Activated CD4-positive, alpha-beta memory T cell treated with anti-CD3 and anti-CD28 coated beads for 36 hours (primary cell): Measurements from ENCODE around the gene LYPD8. TPM values are rescaled to one million over a fixed set of nuclear protein-coding genes. Genes with fewer than 3 reads are reported as not detected.

ENCODE experiments used
- CTCF ChIA-PET: fragments of 350-600 bp; sonication (Branson Sonifier 250); formaldehyde crosslinking; loops from one replicate; lab custom pipeline; 2021; ENCODE audit warnings: antibody characterized with exemption, inconsistent platforms; lab: Charles Lee
- POLR2A ChIA-PET: fragments of 350-600 bp; sonication (Branson Sonifier 250); formaldehyde crosslinking; loops from one replicate; lab custom pipeline; 2021; ENCODE audit warnings: antibody characterized with exemption; lab: Charles Lee
- DNase-seq: peaks from one replicate; pipeline ENCODE4 v3.0.0-alpha.2; 2020
- H3K27ac Mint-ChIP-seq: one replicate; pipeline ENCODE4 v1.8.0; 2021; ENCODE audit warnings: mixed read lengths
- H3K27me3 Mint-ChIP-seq: one replicate; pipeline ENCODE4 v1.8.0; 2021; ENCODE audit warnings: mixed read lengths
- H3K36me3 Mint-ChIP-seq: one replicate; pipeline ENCODE4 v1.8.0; 2021; ENCODE audit warnings: mixed read lengths
- H3K4me1 Mint-ChIP-seq: one replicate; pipeline ENCODE4 v1.8.0; 2021; ENCODE audit warnings: low read depth, mixed read lengths
- H3K4me3 Mint-ChIP-seq: one replicate; pipeline ENCODE4 v1.8.0; 2021; ENCODE audit warnings: mild to moderate bottlenecking, mixed read lengths
- H3K9me3 Mint-ChIP-seq: one replicate; pipeline ENCODE4 v1.8.0; 2021; ENCODE audit warnings: mixed read lengths
- intact Hi-C: fragments of 100-400 bp; cut with micrococcal nuclease; formaldehyde crosslinking; loops from one replicate; pipeline ENCODE4 v1.15.1; 2023
- total RNA-seq, 2 experiments: library from RNA; stranded (reverse); gene quantifications; one replicate each; pipeline ENCODE4 v1.2.3, GENCODE V29; 2021

Gene LYPD8
- total RNA-seq, 2 experiments from 2014 or later, result not detected

- H3K36me3 Mint-ChIP-seq, result peaks cover 4% of the 10 kb centered on the region
- intact Hi-C loops, result no loop called here
- H3K27me3 Mint-ChIP-seq, result peaks cover 5% of the 10 kb centered on the region
- POLR2A ChIA-PET, result no interaction called here
- no peaks in the 10 kb centered on the region for H3K4me1 Mint-ChIP-seq
- H3K9me3 Mint-ChIP-seq, result no peaks in the 10 kb centered on the region
- no peak overlapping the region for H3K27ac Mint-ChIP-seq
- no peak overlapping the region for H3K4me3 Mint-ChIP-seq
- CTCF ChIA-PET, result no interaction called here
- DNase-seq, result no peak
These were observed 592 bp upstream of the LYPD8 start for GRCh38 chr1:248756151-248756550.

DNA sequence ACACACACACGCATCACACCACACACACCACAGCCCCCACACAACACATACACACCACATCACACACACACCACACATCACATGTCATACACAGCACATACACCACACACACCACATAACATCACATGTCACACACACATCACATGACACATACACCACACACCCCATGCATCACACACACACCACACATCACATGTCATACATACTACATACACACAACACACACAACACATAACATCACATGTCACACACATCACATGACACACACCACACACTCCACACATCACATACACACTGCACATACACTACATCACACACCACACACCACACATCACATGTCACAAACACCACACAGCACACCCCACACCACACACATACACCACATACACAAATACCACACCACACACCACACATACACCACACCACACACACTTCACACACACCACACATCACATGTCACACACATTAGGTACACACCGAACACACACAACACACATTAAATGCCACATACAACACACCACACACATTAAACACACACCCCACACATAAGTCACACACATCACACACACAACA is 1.8 kb downstream of the LYPD8 start:
- no peaks in the 10 kb centered on the region for H3K36me3 Mint-ChIP-seq

GRCh38 chr1:248753029-248753594 is 2.4 kb downstream of the LYPD8 start:
- H3K27ac Mint-ChIP-seq, result no peak overlapping the region
- H3K4me1 Mint-ChIP-seq, result peaks cover 2% of the 10 kb centered on the region
- CTCF ChIA-PET, result no interaction called here
- no peak overlapping the region for H3K4me3 Mint-ChIP-seq
- POLR2A ChIA-PET, result no interaction called here
- intact Hi-C loops, result no loop called here
- no peaks in the 10 kb centered on the region for H3K9me3 Mint-ChIP-seq
- H3K27me3 Mint-ChIP-seq, result no peaks in the 10 kb centered on the region
- DNase-seq, result no peak
- H3K36me3 Mint-ChIP-seq, result no peaks in the 10 kb centered on the region

More for the DNA sequence above, 1.8 kb downstream of the LYPD8 start:
- H3K4me1 Mint-ChIP-seq, result peaks cover 2% of the 10 kb centered on the region
- ChIA-PET POLR2A (no interaction called here), CTCF (no interaction called here)
- H3K9me3 Mint-ChIP-seq, result no peaks in the 10 kb centered on the region
- intact Hi-C loops, result no loop called here
- H3K27me3 Mint-ChIP-seq, result no peaks in the 10 kb centered on the region
- H3K4me3 Mint-ChIP-seq, result no peak overlapping the region
- DNase-seq, result no peak
- no peak overlapping the region for H3K27ac Mint-ChIP-seq

- no peaks in the 10 kb centered on the region for H3K9me3 Mint-ChIP-seq
These were observed 3.2 kb downstream of the LYPD8 start for GRCh38 chr1:248752161-248753028.

DNA sequence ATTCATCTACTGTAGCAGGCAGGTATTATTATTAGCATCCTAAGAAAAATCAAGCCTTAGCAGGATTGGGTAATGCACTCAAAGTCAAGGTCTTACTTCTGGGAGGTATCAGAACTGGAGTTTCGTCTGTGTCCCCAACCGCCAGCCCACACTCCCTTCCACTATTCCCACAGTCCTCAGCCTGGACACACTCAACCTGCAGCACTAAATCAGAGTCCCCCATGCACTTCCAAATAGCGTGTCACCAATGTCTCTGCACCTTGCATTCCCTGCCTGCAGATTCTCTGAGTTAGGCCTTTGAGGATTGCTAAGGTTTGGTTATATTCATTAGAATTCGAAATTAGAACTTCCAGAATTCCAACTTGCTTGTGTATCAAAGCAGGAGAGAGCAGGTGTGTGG is 3.9 kb downstream of the LYPD8 start:
- DNase-seq, result no peak
- intact Hi-C loops, result no loop called here
- no peak overlapping the region for H3K27ac Mint-ChIP-seq
- POLR2A ChIA-PET, result no interaction called here
- peaks cover 2% of the 10 kb centered on the region for H3K4me1 Mint-ChIP-seq
- CTCF ChIA-PET, result no interaction called here
- no peaks in the 10 kb centered on the region for H3K27me3 Mint-ChIP-seq
- no peaks in the 10 kb centered on the region for H3K9me3 Mint-ChIP-seq
- H3K4me3 Mint-ChIP-seq, result no peak overlapping the region
- H3K36me3 Mint-ChIP-seq, result no peaks in the 10 kb centered on the region

More at GRCh38 chr1:248752161-248753028, 3.2 kb downstream of the LYPD8 start:
- no peak for DNase-seq
- ChIA-PET POLR2A (no interaction called here), CTCF (no interaction called here)
- H3K27ac Mint-ChIP-seq, result no peak overlapping the region
- peaks cover 2% of the 10 kb centered on the region for H3K4me1 Mint-ChIP-seq
- H3K27me3 Mint-ChIP-seq, result no peaks in the 10 kb centered on the region
- no peak overlapping the region for H3K4me3 Mint-ChIP-seq
- intact Hi-C loops, result no loop called here
- H3K36me3 Mint-ChIP-seq, result no peaks in the 10 kb centered on the region

DNA sequence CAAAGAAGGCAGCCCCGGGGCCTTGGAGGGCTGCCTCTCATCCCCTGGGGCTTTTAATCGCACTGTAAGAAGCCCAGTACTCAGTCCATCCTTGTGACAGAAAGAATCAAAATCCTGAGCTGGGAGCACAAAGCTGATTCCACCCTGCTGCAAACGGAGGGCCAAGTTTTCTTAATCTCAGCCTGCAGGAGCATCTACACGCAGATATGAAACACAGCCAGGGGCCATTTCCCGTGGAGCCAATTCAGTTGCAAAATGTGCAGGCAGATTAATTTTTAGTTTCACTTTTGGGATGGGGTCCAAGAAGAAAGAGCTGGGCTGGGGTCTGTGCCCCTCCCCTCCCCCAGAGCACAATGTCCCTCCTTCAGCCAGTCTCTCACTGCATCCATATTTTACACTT is 4.4 kb downstream of the LYPD8 start:
- Mint-ChIP-seq H3K9me3 (no peaks in the 10 kb centered on the region), H3K4me3 (no peak overlapping the region), H3K27ac (no peak overlapping the region), H3K4me1 (peaks cover 2% of the 10 kb centered on the region), H3K36me3 (no peaks in the 10 kb centered on the region), H3K27me3 (no peaks in the 10 kb centered on the region)
- ChIA-PET POLR2A (no interaction called here), CTCF (no interaction called here)
- intact Hi-C loops, result no loop called here
- DNase-seq, result no peak

GRCh38 chr1:248750496-248750895 is 5.1 kb downstream of the LYPD8 start:
- no peak for DNase-seq
- ChIA-PET POLR2A (no interaction called here), CTCF (no interaction called here)
- H3K36me3 Mint-ChIP-seq, result no peaks in the 10 kb centered on the region
- no peaks in the 10 kb centered on the region for H3K9me3 Mint-ChIP-seq
- no peak overlapping the region for H3K27ac Mint-ChIP-seq
- H3K27me3 Mint-ChIP-seq, result no peaks in the 10 kb centered on the region
- peaks cover 2% of the 10 kb centered on the region for H3K4me1 Mint-ChIP-seq
- no peak overlapping the region for H3K4me3 Mint-ChIP-seq
- intact Hi-C loops, result no loop called here

DNA sequence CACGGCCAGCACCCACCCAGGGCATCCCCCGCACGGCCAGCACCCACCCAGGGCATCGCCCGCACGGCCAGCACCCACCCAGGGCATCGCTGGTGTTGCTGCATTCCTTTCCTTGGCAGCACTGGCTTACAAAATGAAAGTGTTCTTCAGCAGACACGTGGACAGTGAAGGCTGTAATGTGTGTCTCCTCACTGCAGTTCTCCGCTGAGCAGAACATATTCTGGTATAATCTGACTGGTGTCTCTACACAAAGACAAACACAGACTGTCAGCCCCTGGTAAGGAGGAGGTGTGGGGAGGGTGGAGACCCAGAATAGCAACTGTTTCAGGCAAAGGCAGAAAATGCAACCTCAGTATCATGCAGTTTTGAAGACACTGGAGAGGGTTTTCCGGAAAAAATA is 7.3 kb downstream of the LYPD8 start:
- POLR2A ChIA-PET, result no interaction called here
- intact Hi-C loops, result no loop called here
- CTCF ChIA-PET, result no interaction called here
- no peak for DNase-seq
- Mint-ChIP-seq H3K27ac (no peak overlapping the region), H3K9me3 (no peaks in the 10 kb centered on the region), H3K4me1 (peaks cover 2% of the 10 kb centered on the region), H3K4me3 (no peak overlapping the region), H3K27me3 (no peaks in the 10 kb centered on the region), H3K36me3 (no peaks in the 10 kb centered on the region)

DNA sequence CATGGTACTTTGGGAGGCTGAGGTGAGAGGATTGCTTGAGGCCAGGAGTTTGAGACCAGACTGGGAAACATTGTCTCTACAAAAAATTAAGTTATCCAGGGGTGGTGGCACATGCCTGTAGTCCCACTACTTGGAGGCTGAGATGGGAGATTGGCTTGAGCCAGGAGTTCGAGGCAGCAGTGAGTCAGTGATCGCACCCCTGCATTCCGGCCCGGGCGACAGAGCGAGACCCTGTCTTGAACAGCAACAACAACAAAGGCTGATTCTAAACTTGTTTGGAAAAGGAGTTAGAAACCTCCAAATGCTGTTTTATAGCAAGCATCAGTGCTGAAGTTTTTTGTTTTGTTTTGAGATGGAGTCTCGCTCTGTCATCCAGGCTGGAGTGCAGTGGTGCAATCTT is 14.7 kb downstream of the LYPD8 start:
- H3K27ac Mint-ChIP-seq, result no peak overlapping the region

DNA sequence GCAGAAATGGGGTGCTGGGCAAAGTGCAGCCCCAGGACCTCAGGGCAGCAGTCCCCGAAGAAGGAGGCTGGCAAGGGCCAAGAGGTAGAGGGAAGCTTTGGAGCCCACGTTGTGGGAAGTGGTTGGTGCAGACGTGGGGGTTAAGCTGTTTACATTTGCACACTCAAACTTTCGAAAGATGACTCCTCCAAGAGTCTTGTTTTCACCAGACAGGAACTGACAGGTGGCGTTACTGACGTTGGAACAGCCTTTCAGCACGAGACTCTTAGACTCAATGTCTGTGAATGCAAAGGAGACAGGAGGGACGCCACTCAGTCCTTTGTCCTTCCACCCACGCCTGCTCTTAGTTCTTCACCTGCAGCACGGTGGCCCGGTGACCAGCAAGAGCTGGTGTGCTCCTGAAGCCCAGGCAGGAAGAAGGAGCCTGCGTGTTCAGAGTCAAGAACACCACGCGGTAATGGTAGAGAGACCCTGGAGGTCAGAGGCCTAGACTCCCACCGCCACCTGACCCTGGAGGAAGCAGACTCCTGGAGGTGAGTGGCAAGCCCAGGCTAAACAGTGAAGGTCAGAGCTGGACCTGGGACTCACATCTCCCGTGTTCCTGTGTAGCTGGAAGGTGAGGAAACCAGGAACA is 15.9 kb downstream of the LYPD8 start:
- H3K27ac Mint-ChIP-seq, result no peak overlapping the region

More for the DNA sequence above, 14.7 kb downstream of the LYPD8 start:
- CTCF ChIA-PET, result no interaction called here
- DNase-seq, result no peak
- Mint-ChIP-seq H3K9me3 (no peaks in the 10 kb centered on the region), H3K4me3 (no peak overlapping the region), H3K27me3 (peaks cover 7% of the 10 kb centered on the region), H3K4me1 (no peaks in the 10 kb centered on the region), H3K36me3 (no peaks in the 10 kb centered on the region)
- POLR2A ChIA-PET, result no interaction called here
- intact Hi-C loops, result no loop called here

DNA sequence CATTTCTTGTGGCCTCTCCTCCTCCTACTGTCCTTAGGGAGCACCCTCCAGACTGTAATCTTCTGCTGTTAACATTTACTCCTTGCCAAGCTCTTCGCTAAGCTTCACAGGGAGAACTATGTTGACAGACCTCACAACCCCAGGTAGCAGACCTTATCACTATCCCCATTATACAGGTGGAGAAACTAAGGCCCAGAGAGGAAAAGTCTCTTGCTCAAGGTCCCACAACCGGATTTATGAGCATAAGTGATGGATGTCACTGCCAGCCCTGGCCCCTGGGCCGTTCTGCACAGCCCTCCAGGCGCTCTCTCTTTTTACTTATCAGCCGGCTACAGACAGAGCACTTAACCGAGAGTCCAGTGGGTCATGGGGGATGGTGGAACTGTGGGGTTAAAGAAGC is 18.1 kb downstream of the LYPD8 start:
- H3K9me3 Mint-ChIP-seq, result peaks cover 5% of the 10 kb centered on the region
- ChIA-PET POLR2A (no interaction called here), CTCF (no interaction called here)
- H3K27ac Mint-ChIP-seq, result no peak overlapping the region
- no peaks in the 10 kb centered on the region for H3K4me1 Mint-ChIP-seq
- intact Hi-C loops, result no loop called here
- DNase-seq, result no peak
- peaks cover 7% of the 10 kb centered on the region for H3K27me3 Mint-ChIP-seq
- H3K36me3 Mint-ChIP-seq, result no peaks in the 10 kb centered on the region
- no peak overlapping the region for H3K4me3 Mint-ChIP-seq

More for the DNA sequence above, 15.9 kb downstream of the LYPD8 start:
- ChIA-PET CTCF (no interaction called here), POLR2A (no interaction called here)
- no peaks in the 10 kb centered on the region for H3K36me3 Mint-ChIP-seq
- DNase-seq, result no peak
- peaks cover 5% of the 10 kb centered on the region for H3K9me3 Mint-ChIP-seq
- intact Hi-C loops, result no loop called here
- H3K4me1 Mint-ChIP-seq, result no peaks in the 10 kb centered on the region
- peaks cover 7% of the 10 kb centered on the region for H3K27me3 Mint-ChIP-seq
- H3K4me3 Mint-ChIP-seq, result no peak overlapping the region

DNA sequence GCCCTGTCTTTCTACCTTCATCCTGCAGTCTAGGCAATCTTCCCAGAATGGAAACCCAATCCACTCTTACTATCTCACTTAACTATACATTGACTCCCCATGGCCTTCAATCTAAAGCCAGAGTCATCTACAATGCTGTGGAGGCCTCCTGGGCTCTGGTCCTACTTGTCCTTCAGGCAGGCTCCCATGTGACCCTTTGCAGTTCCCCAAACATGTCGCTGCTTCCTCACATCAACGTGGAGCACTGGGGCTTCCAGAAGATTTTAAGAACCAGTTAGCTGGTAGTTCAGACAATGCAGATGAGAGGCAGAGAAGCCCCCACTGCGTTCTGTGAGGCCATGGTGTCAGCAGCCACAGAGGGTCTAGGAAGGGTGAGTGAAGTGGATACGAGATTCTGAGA is 18.6 kb downstream of the LYPD8 start:
- no peak for DNase-seq
- CTCF ChIA-PET, result no interaction called here
- Mint-ChIP-seq H3K36me3 (no peaks in the 10 kb centered on the region), H3K4me1 (no peaks in the 10 kb centered on the region), H3K9me3 (peaks cover 5% of the 10 kb centered on the region), H3K4me3 (no peak overlapping the region), H3K27me3 (peaks cover 7% of the 10 kb centered on the region), H3K27ac (no peak overlapping the region)
- POLR2A ChIA-PET, result no interaction called here
- intact Hi-C loops, result no loop called here
